Measurements from ENCODE around the gene IL17C. TPM values are rescaled to one million over a fixed set of nuclear protein-coding genes. Genes with fewer than 3 reads are reported as not detected.

The IL17C gene
- polyA plus RNA-seq, 1 of the 3 experiments (the other 2 are of a cell fraction) = 0.07 TPM

DNA sequence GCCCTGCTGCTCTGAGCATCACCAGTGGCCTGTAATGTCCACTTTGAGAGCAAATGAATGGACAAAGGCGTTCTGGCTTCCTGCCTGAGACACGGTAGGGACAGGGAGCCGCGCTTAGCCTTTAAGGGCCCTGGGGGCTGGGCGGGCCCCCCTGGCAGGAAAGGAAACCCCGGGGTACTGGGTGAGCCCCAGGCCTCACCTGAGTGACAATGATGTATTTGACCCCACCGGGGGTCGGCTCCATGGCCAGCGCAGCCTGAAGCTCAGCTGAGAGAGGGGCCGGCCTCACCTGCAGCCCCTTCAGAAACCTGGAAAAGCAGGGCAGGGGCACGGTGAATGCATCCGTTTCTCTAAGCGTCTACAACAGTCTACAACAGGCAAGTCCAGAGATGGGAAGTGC, 14.7 kb downstream of the IL17C start:
- Histone ChIP-seq H4K20me1 (ENCODE audit: insufficient read depth) (no peaks in the 10 kb centered on the region), H3K79me2 (ENCODE audit: insufficient read depth) (no peaks in the 10 kb centered on the region), H2AFZ (ENCODE audit: low read depth) (no peak overlapping the region), H3K4me3 (ENCODE audit: low read depth in 2 of 2, low read length in 1 of 2) (no peak overlapping the region), H3K36me3 (replicated peaks in 1 of 2; ENCODE audit: control insufficient read depth in 1 of 2, insufficient read depth in 2 of 2, low read length in 1 of 2) (peaks cover 0 to 8% of the 10 kb centered on the region in 2 experiments), H3K9me3 (no peaks in the 10 kb centered on the region), H3F3A (replicated peaks; ENCODE audit: insufficient read depth) (no peaks in the 10 kb centered on the region), H3K4me1 (ENCODE audit: control insufficient read depth in 1 of 2, insufficient read depth in 2 of 2, low read depth in 1 of 2, low read length in 1 of 2) (peaks cover 4 to 10% of the 10 kb centered on the region in 2 experiments; a peak in 2 of 4 replicates), H3K9ac (no peak overlapping the region), H3K4me2 (no peak overlapping the region), H3K9me2 (no peaks in the 10 kb centered on the region), H3K27me3 (ENCODE audit: insufficient read depth) (no peaks in the 10 kb centered on the region), H3K27ac (ENCODE audit: low read depth in 2 of 2, low read length in 1 of 2) (no peak overlapping the region)
- WGBS (ENCODE audit: low lambda C conversion rate) = 95% methylated on average over 7 of the region's 13 CpGs
- POLR2A ChIA-PET = no interaction called here
- no peak for TF ChIP-seq NFIC (IDR thresholded peaks at IDR 0.05; ENCODE audit: borderline replicate concordance)
- TF ChIP-seq, protein P1, sequence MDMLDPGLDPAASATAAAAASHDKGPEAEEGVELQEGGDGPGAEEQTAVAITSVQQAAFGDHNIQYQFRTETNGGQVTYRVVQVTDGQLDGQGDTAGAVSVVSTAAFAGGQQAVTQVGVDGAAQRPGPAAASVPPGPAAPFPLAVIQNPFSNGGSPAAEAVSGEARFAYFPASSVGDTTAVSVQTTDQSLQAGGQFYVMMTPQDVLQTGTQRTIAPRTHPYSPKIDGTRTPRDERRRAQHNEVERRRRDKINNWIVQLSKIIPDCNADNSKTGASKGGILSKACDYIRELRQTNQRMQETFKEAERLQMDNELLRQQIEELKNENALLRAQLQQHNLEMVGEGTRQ (IDR thresholded peaks at IDR 0.05; ENCODE audit: borderline replicate concordance, low read depth, low read length) = no peak
- CTCF ChIA-PET = interaction anchor here (0.8 to 1.2 kb wide), 2 partner anchors 28 to 85 kb away, joined by 3 read pairs; no protein-coding TSS in a partner anchor
- DNase-seq = no peak

DNA sequence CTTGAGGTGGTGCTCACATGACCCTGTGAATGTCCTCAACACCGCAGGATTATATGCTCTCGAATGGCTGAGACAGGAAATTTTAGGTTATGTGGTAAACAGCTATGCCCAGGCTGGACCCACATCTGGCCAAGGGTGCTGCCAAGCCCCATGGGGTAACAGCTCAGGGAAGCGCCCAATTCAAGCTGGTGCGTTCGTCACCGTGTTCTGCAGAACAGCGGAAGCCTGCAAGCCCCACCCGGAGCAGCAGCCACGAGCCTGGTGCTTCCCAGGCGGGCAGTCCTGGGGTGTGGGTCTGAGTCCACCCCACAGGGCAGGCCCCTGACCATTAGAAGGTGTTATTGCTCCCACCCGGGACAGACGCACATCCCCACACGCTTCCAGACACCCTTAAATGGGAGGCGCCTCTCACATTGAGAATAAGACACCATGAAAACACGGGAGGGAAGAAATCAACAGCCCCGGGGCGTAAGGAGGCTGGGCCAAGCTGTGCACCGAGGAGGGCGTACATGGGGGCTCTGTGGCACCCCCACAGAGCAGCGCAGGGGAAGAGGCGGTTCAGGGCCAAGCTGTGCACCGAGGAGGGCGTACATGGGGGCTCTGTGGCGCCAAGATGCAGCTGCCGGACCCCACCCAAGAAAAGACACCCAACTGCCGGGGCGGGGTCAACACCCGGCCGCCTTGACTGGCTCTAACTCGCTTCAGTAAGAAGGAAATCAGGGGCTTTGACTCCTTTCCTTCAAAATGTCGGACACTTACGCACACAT, 15.4 kb downstream of the IL17C start:
- no peaks in the 10 kb centered on the region for H3K79me2 ChIP-seq (ENCODE audit: insufficient read depth)
- no peaks in the 10 kb centered on the region for H3K9me3 ChIP-seq
- H3K9me2 ChIP-seq = no peaks in the 10 kb centered on the region
- H3K4me1 ChIP-seq (ENCODE audit: control insufficient read depth in 1 of 2, insufficient read depth in 2 of 2, low read depth in 1 of 2, low read length in 1 of 2) = peaks cover 4 to 10% of the 10 kb centered on the region in 2 experiments; a peak in 2 of 4 replicates
- no peak for TF ChIP-seq RXRA (IDR thresholded peaks at IDR 0.05; ENCODE audit: borderline replicate concordance, low read depth)
- TF ChIP-seq, protein P2, sequence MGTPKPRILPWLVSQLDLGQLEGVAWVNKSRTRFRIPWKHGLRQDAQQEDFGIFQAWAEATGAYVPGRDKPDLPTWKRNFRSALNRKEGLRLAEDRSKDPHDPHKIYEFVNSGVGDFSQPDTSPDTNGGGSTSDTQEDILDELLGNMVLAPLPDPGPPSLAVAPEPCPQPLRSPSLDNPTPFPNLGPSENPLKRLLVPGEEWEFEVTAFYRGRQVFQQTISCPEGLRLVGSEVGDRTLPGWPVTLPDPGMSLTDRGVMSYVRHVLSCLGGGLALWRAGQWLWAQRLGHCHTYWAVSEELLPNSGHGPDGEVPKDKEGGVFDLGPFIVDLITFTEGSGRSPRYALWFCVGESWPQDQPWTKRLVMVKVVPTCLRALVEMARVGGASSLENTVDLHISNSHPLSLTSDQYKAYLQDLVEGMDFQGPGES (IDR thresholded peaks at IDR 0.05; ENCODE audit: low read depth, low read length) = no peak
- TF ChIP-seq SIN3A (IDR thresholded peaks at IDR 0.05; ENCODE audit: borderline replicate concordance, low read depth, low read length) = no peak
- no peak for TF ChIP-seq JUND (IDR thresholded peaks at IDR 0.05)
- no peak overlapping the region for H2AFZ ChIP-seq (ENCODE audit: low read depth)
- no peaks in the 10 kb centered on the region for H4K20me1 ChIP-seq (ENCODE audit: insufficient read depth)
- CTCF ChIA-PET = interaction anchor here (1.2 kb wide), 1 partner anchor 27 kb away, joined by 3 read pairs; no protein-coding TSS in a partner anchor
- no peak for DNase-seq
- no peaks in the 10 kb centered on the region for H3K27me3 ChIP-seq (ENCODE audit: insufficient read depth)
- no peak overlapping the region for H3K4me3 ChIP-seq (ENCODE audit: low read depth in 2 of 2, low read length in 1 of 2)
- no peak overlapping the region for H3K4me2 ChIP-seq
- H3F3A ChIP-seq (replicated peaks; ENCODE audit: insufficient read depth) = no peaks in the 10 kb centered on the region
- POLR2A ChIA-PET = no interaction called here
- peaks cover 0 to 8% of the 10 kb centered on the region in 2 experiments for H3K36me3 ChIP-seq (replicated peaks in 1 of 2; ENCODE audit: control insufficient read depth in 1 of 2, insufficient read depth in 2 of 2, low read length in 1 of 2)
- no peak overlapping the region for H3K27ac ChIP-seq (ENCODE audit: low read depth in 2 of 2, low read length in 1 of 2)
- H3K9ac ChIP-seq = no peak overlapping the region
- WGBS (ENCODE audit: low lambda C conversion rate) = 86% methylated on average over 22 of the region's 32 CpGs

All from SK-N-SH (cell line).